Progenitor cell of endocrine pancreas (in vitro differentiated cells): Measurements from ENCODE around the gene NEUROD2. TPM values are rescaled to one million over a fixed set of nuclear protein-coding genes. Genes with fewer than 3 reads are reported as not detected.
A peak's percentile ranks its signal among the peaks of the same experiment; 100 is the strongest.

ENCODE experiments used
- DNase-seq: peaks from one replicate; pipeline ENCODE4 v3.0.0; 2021; ENCODE audit warnings: low spot score; ENCODE audit not compliant: unreplicated experiment
- H3K27ac Mint-ChIP-seq: 2 replicates; pipeline ENCODE4 v1.8.0; 2021; ENCODE audit warnings: mild to moderate bottlenecking, moderate library complexity, mixed read lengths
- H3K27me3 Mint-ChIP-seq: 2 replicates; pipeline ENCODE4 v1.8.0; 2021; ENCODE audit warnings: mixed read lengths
- H3K36me3 Mint-ChIP-seq: 2 replicates; pipeline ENCODE4 v1.8.0; 2022; ENCODE audit warnings: mixed read lengths; ENCODE audit not compliant: insufficient read depth
- H3K4me1 Mint-ChIP-seq: 2 replicates; pipeline ENCODE4 v1.8.0; 2021; ENCODE audit warnings: low read depth, mixed read lengths
- H3K4me3 Mint-ChIP-seq: 2 replicates; pipeline ENCODE4 v1.8.0; 2021; ENCODE audit warnings: low read depth, mild to moderate bottlenecking, moderate library complexity, mixed read lengths
- H3K9me3 Mint-ChIP-seq: 2 replicates; pipeline ENCODE4 v1.8.0; 2021; ENCODE audit warnings: low read depth, mixed read lengths
- total RNA-seq: library from RNA; stranded (reverse); gene quantifications from 2 replicates; pipeline ENCODE4 v1.2.1, GENCODE V29; 2021
- TF ChIP-seq, protein P1 (sequence below): fragments of 200-600 bp; sonication (generic); IDR thresholded peaks from one replicate; pipeline ENCODE4 v1.5.0; 2021; ENCODE audit warnings: antibody characterized with exemption, mild to moderate bottlenecking; ENCODE audit not compliant: unreplicated experiment

NEUROD2 gene
- total RNA-seq, 1 donor from 2014 or later: not detected

DNA sequence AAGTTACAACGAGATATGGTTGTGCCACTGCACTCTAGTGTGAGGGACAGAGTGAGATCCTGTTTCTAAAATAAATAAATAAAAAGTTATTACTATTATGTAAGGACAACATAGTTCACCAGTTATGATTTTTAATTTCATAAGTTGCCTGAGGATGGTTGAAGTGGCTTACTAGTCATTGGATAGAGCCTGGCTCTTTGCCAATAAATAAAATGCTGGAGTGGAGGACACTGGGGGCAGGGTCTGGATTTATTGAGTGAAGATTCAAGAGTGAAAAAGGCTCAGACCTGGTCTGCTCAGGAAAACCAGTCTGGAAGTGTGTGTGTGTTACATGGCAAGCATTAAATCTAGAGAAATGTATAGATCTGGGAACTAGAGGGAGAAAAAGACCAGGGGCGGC is 31.3 kb upstream of the NEUROD2 start:
- Mint-ChIP-seq H3K4me1 (peaks cover 15% of the 10 kb centered on the region), H3K27ac (no peak overlapping the region)

DNA sequence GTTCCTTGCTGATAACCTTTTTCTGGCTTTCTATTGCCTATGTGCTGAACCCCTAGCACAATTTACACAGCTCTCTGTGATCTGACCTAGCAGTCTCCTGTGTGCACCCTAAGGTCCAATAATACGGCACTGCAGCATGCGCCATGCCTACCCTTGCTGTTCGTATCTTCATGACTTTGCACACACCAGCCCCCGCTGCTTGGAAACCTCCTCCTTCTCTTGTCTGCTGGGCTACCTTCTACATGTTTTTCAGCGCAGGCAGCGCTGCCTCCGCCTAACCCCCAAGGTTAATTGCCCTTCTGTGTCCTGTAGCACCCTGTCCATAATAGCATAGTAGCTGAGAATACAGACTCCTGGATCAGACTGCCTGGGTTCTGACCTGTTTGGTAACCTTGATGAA is 30.6 kb upstream of the NEUROD2 start:
- no peak overlapping the region for H3K27ac Mint-ChIP-seq
- H3K36me3 Mint-ChIP-seq: no peaks in the 10 kb centered on the region
- no peak for DNase-seq
- no peaks in the 10 kb centered on the region for H3K27me3 Mint-ChIP-seq
- peaks cover 15% of the 10 kb centered on the region for H3K4me1 Mint-ChIP-seq
- H3K9me3 Mint-ChIP-seq: no peaks in the 10 kb centered on the region
- TF ChIP-seq, protein P1, sequence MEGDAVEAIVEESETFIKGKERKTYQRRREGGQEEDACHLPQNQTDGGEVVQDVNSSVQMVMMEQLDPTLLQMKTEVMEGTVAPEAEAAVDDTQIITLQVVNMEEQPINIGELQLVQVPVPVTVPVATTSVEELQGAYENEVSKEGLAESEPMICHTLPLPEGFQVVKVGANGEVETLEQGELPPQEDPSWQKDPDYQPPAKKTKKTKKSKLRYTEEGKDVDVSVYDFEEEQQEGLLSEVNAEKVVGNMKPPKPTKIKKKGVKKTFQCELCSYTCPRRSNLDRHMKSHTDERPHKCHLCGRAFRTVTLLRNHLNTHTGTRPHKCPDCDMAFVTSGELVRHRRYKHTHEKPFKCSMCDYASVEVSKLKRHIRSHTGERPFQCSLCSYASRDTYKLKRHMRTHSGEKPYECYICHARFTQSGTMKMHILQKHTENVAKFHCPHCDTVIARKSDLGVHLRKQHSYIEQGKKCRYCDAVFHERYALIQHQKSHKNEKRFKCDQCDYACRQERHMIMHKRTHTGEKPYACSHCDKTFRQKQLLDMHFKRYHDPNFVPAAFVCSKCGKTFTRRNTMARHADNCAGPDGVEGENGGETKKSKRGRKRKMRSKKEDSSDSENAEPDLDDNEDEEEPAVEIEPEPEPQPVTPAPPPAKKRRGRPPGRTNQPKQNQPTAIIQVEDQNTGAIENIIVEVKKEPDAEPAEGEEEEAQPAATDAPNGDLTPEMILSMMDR: no peak
- H3K4me3 Mint-ChIP-seq: peak overlapping the region; percentile 91

More for the DNA sequence above, 31.3 kb upstream of the NEUROD2 start:
- TF ChIP-seq, protein P1: no peak
- Mint-ChIP-seq H3K36me3 (no peaks in the 10 kb centered on the region), H3K9me3 (no peaks in the 10 kb centered on the region), H3K4me3 (no peak overlapping the region), H3K27me3 (no peaks in the 10 kb centered on the region)
- no peak for DNase-seq

DNA sequence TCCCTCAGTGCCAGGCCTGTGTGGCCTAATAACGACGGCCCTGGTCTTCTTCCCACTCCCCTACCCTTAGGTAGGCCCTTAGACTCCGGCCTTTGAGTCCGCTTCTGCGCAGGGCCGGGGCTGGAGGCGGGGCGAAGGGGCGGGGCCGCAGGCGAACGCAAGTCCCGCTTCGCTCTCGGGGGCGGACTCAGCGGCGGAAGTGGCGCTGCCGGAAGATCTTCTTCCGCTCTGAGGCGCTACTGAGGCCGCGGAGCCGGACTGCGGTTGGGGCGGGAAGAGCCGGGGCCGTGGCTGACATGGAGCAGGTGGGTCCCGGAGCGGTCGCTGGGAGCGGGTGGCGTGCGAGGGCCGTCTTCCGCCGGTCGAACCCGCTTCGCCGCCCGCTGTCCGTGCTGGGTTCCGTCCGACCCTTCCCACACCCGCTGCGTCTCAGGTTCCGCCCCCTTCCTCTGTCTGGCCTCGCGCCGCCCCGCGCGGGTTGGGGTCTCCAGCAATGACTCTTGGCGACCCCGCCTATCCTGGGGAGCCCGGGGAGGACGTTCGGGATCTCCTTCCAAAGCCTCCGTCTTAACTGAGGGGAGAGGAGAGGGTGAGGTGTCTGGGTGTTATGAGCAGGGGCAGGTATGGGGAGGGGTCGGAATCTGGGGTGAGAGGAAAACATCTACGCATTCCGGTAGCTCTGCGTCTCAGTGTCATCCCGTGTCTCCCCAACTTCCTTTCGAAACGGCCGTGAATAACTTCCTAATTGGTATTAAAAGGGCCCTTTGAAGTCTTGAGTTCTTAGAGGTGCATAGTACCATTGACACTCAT is 29.4 kb upstream of the NEUROD2 start, which contains the start of gene STARD3:
TSS of gene STARD3 (plus strand) at position 218 of the 810 bp plus-strand sequence. CDS start 16,388 bp downstream, outside the sequence.
- peak within 1 kb of the TSS; percentile 92 for H3K27ac Mint-ChIP-seq
- H3K4me3 Mint-ChIP-seq: peak within 1 kb of the TSS; percentile 91
- peak; percentile 79 for DNase-seq
- H3K4me1 Mint-ChIP-seq: peaks cover 15% of the 10 kb centered on the region
- no peaks in the 10 kb centered on the region for H3K9me3 Mint-ChIP-seq
- H3K36me3 Mint-ChIP-seq: no peaks in the 10 kb centered on the region
- H3K27me3 Mint-ChIP-seq: no peaks in the 10 kb centered on the region
- TF ChIP-seq, protein P1: no peak

DNA sequence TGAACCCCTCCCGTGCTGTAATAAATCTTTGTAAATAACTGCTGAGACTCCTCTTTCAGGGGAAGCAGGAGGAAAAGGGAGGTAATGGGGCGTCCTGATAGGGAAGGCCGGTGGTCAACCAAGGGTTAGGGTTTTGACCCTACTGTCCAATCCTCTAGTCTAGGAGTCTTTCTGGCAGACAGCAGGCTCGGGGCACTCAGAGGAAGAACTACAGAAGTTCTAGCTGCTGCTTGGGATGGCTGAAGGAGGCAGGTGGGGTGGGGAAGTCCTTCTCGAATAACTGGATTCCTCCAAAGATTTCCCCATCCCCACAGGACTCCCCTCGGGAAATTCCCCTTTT is 28.8 kb upstream of the NEUROD2 start:
- peak overlapping the region; percentile 74 for H3K27ac Mint-ChIP-seq
- no peaks in the 10 kb centered on the region for H3K36me3 Mint-ChIP-seq
- peaks cover 5% of the 10 kb centered on the region for H3K27me3 Mint-ChIP-seq
- H3K4me1 Mint-ChIP-seq: peaks cover 17% of the 10 kb centered on the region
- no peak for DNase-seq
- peak overlapping the region; percentile 91 for H3K4me3 Mint-ChIP-seq
- no peaks in the 10 kb centered on the region for H3K9me3 Mint-ChIP-seq
- TF ChIP-seq, protein P1: no peak

DNA sequence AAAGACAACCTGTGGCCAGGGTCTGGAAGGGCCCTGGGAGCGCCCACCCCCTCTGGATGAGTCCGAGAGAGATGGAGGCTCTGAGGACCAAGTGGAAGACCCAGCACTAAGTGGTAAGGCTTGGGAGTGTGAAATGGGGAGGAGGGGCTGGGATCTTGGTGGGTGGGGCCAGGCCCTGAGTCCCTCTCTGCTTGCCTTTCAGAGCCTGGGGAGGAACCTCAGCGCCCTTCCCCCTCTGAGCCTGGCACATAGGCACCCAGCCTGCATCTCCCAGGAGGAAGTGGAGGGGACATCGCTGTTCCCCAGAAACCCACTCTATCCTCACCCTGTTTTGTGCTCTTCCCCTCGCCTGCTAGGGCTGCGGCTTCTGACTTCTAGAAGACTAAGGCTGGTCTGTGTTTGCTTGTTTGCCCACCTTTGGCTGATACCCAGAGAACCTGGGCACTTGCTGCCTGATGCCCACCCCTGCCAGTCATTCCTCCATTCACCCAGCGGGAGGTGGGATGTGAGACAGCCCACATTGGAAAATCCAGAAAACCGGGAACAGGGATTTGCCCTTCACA is 28.0 kb upstream of the NEUROD2 start:
- Mint-ChIP-seq H3K4me3 (peak overlapping the region; percentile 91), H3K9me3 (no peaks in the 10 kb centered on the region), H3K4me1 (peaks cover 20% of the 10 kb centered on the region), H3K27me3 (peaks cover 13% of the 10 kb centered on the region), H3K36me3 (no peaks in the 10 kb centered on the region), H3K27ac (no peak overlapping the region)
- DNase-seq: no peak
- TF ChIP-seq, protein P1: no peak
